Measurements from ENCODE around the gene SMYD3.

- TF ChIP-seq CTCF (IDR thresholded peaks at IDR 0.05; ENCODE audit: insufficient read depth, low read length, poor library complexity, severe bottlenecking) (no peak), EZH2phosphoT487 (conservative IDR thresholded peaks at IDR 0.05; ENCODE audit: low read length) (no peak)
Measured at GRCh38 chr1:246051909-246052518, 455.1 kb downstream of the SMYD3 start.
